Ovary (tissue), 9 donors: Measurements from ENCODE around the gene PAQR8. TPM values are rescaled to one million over a fixed set of nuclear protein-coding genes. Genes with fewer than 3 reads are reported as not detected.
A peak's percentile ranks its signal among the peaks of the same experiment; 100 is the strongest.

Experiments used
- DNase-seq, 5 donors: peaks; one replicate each; pipeline ENCODE4 v3.0.0-alpha.2; 2019 to 2020
- H3K27ac ChIP-seq, 2 donors: fragments of 200-600 bp; one replicate each; pipeline versions ENCODE4 v1.5.1 to v1.8.0; 2019 to 2022
- H3K27me3 ChIP-seq: fragments of 200-600 bp; one replicate; pipeline ENCODE4 v1.8.0; 2022
- H3K36me3 ChIP-seq: fragments of 200-600 bp; sonication (generic); one replicate; pipeline ENCODE4 v1.5.1; 2019
- H3K4me1 ChIP-seq: one replicate; pipeline ENCODE4 v1.8.1; 2013; ENCODE audit warnings: mild to moderate bottlenecking, moderate library complexity; ENCODE audit not compliant: insufficient read depth
- H3K4me3 ChIP-seq: fragments of 200-600 bp; sonication (generic); one replicate; pipeline ENCODE4 v1.5.1; 2017
- H3K9me3 ChIP-seq, 2 donors: fragments of 200-600 bp in 1 of 2; sonication (generic) in 1 of 2; one replicate each; pipeline versions ENCODE4 v1.5.1 to v1.8.1; 2013 to 2019; ENCODE audit warnings: mild to moderate bottlenecking in 1 of 2, moderate library complexity in 1 of 2
- EP300 ChIP-seq: sonication (generic); formaldehyde crosslinking; IDR thresholded peaks from one replicate; pipeline ENCODE4 v1.6.1; 2017; ENCODE audit warnings: antibody characterized with exemption
- POLR2A ChIP-seq: fragments of 450-650 bp; IDR thresholded peaks from one replicate; pipeline ENCODE4 v1.6.1; 2017; ENCODE audit warnings: antibody characterized with exemption, mild to moderate bottlenecking, moderate library complexity
- WGBS, 3 donors: extraction: QIAGEN DNeasy Blood & Tissue Kit in 1 of 3; methylation state at CpG; one replicate each; pipeline versions ENCODE4 v1.1.5 to v1.1.7; 2013 to 2017; 5-methylcytosine and 5-hydroxymethylcytosine counted together
- intact Hi-C, 4 donors: fragments of 100-400 bp; cut with DNase I; formaldehyde crosslinking; loops; one replicate each; pipeline versions ENCODE4 v1.11.0 to v1.15.1; 2022 to 2023
- polyA plus RNA-seq, 2 donors: library from polyadenylated mRNA; stranded (reverse); fragments of 200-250 nt in 1 of 2; fragments of 350-450 nt in 1 of 2; fragmentation: Illumina TruSeq in 1 of 2; extraction: RNeasy Lipid Tissue Mini Kit (QIAGEN cat#74804) in 1 of 2; gene quantifications; one replicate each; pipeline ENCODE4 v1.2.3, GENCODE V29; 2013 to 2014
- total RNA-seq, 7 donors: library from RNA; depleted of rRNA in 2 of 7; stranded (reverse); fragments of >200 nt in 2 of 7; fragmentation: NEBNext Ultra II Directional in 3 of 7; extraction: Animal tissue kit (Norgen Biotek cat#: 25700) in 3 of 7; gene quantifications; one replicate each; pipeline versions ENCODE4 v1.1.0 to v1.2.4, GENCODE V29; 2016 to 2023
- TF ChIP-seq, protein P1 (sequence below), 3 donors: fragments of 450-650 bp in 2 of 3; fragments of 200-600 bp in 1 of 3; IDR thresholded peaks; one replicate each; pipeline versions ENCODE4 v1.5.1 to v1.8.0; 2016 to 2022; ENCODE audit warnings: antibody characterized with exemption in 3 of 3, mild to moderate bottlenecking in 1 of 3
- donor health status: DM: no; HTN: no; CAD: no; lungs with moderate emphysema.
- donor health status: DM: no; HTN: no; CAD: no.
- donor health status: Bipolar disorder and iron deficiency.
- donor health status: DM: yes; HTN: yes; CAD: no.
- donor health status: DM: no; HTN: no; CAD: no.
- donor health status: DM: yes; HTN: yes; CAD: no.

PAQR8 gene
- total and polyA plus RNA-seq, 9 donors, result 13.2 to 33.6 (median 24.0) TPM

GRCh38 chr6:52395969-52396368 is 34.0 kb downstream of the PAQR8 start:
- H3K36me3 ChIP-seq, result no peaks in the 10 kb centered on the region
- H3K4me3 ChIP-seq, result no peak overlapping the region
- no peaks in the 10 kb centered on the region for H3K9me3 ChIP-seq
- WGBS, 3 donors, result 87 to 98% (median 89%) methylated on average over 2 of the region's 2 CpGs
- no peaks in the 10 kb centered on the region for H3K4me1 ChIP-seq
- no peaks in the 10 kb centered on the region for H3K27me3 ChIP-seq
- no peak overlapping the region for H3K27ac ChIP-seq
- no peak for DNase-seq
- TF ChIP-seq EP300 (no peak), POLR2A (no peak)
- TF ChIP-seq, protein P1, sequence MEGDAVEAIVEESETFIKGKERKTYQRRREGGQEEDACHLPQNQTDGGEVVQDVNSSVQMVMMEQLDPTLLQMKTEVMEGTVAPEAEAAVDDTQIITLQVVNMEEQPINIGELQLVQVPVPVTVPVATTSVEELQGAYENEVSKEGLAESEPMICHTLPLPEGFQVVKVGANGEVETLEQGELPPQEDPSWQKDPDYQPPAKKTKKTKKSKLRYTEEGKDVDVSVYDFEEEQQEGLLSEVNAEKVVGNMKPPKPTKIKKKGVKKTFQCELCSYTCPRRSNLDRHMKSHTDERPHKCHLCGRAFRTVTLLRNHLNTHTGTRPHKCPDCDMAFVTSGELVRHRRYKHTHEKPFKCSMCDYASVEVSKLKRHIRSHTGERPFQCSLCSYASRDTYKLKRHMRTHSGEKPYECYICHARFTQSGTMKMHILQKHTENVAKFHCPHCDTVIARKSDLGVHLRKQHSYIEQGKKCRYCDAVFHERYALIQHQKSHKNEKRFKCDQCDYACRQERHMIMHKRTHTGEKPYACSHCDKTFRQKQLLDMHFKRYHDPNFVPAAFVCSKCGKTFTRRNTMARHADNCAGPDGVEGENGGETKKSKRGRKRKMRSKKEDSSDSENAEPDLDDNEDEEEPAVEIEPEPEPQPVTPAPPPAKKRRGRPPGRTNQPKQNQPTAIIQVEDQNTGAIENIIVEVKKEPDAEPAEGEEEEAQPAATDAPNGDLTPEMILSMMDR (IDR thresholded peaks at IDR 0.05), result no peak
- intact Hi-C loops, result loop anchor here in 2 of 4 donors (5.0 to 10.0 kb wide), 2 partner anchors 109 to 111 kb away; partner anchors contain the start of gene MCM3 (in 1 of the 2)

- H3K4me3 ChIP-seq, result no peak overlapping the region
Measured at GRCh38 chr6:52399511-52400312, 37.8 kb downstream of the PAQR8 start.

GRCh38 chr6:52400313-52401041 is 38.5 kb downstream of the PAQR8 start:
- 37 to 67% (median 53%) methylated on average over 2 of the region's 2 CpGs for WGBS, 3 donors
- intact Hi-C loops, result loop anchor here in 1 of 4 donors (10.0 kb wide), 1 partner anchor 116 kb away; the partner anchor contains the start of gene MCM3
- no peak overlapping the region for H3K27ac ChIP-seq

More at GRCh38 chr6:52399511-52400312, 37.8 kb downstream of the PAQR8 start:
- intact Hi-C loops, result loop anchor here in 3 of 4 donors (5.0 to 10.0 kb wide), 2 partner anchors 112 to 115 kb away; partner anchors contain the start of gene MCM3 (in 2 of the 3)
- H3K9me3 ChIP-seq, result no peaks in the 10 kb centered on the region
- TF ChIP-seq, protein P1 (IDR thresholded peaks at IDR 0.05), result peak; percentile 64 to 86 (median 83)
- TF ChIP-seq EP300, result no peak
- no peak for TF ChIP-seq POLR2A
- H3K4me1 ChIP-seq, result no peaks in the 10 kb centered on the region
- 28 to 32% (median 29%) methylated on average over 3 of the region's 3 CpGs for WGBS, 3 donors
- H3K27ac ChIP-seq, result no peak overlapping the region
- no peaks in the 10 kb centered on the region for H3K27me3 ChIP-seq
- no peaks in the 10 kb centered on the region for H3K36me3 ChIP-seq
- DNase-seq, result peak in 3 of 5 donors; percentile 31 to 59 (median 47)

DNA sequence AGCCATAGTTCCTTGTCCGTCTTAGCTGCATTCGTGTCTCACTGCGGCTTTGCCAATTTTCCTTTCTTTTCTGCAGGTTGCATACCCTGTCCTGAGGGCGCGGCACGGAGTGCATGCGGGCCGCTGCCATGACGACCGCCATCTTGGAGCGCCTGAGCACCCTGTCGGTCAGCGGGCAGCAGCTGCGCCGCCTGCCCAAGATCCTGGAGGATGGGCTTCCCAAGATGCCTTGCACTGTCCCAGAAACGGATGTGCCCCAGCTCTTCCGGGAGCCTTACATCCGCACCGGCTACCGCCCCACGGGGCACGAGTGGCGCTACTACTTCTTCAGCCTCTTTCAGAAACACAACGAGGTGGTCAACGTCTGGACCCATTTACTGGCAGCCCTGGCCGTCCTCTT is 41.1 kb downstream of the PAQR8 start:
- no peak overlapping the region for H3K27ac ChIP-seq
- DNase-seq, result no peak
- intact Hi-C loops, result loop anchor here in 1 of 4 donors (10.0 kb wide), 1 partner anchor 118 kb away; the partner anchor contains the start of gene MCM3
- no peak overlapping the region for H3K4me3 ChIP-seq
- 96 to 97% (median 96%) methylated on average over 26 of the region's 26 CpGs for WGBS, 3 donors
- no peaks in the 10 kb centered on the region for H3K27me3 ChIP-seq
- H3K9me3 ChIP-seq, result no peaks in the 10 kb centered on the region
- no peaks in the 10 kb centered on the region for H3K36me3 ChIP-seq
- TF ChIP-seq, protein P1 (IDR thresholded peaks at IDR 0.05), result no peak
- TF ChIP-seq EP300 (no peak), POLR2A (no peak)
- no peaks in the 10 kb centered on the region for H3K4me1 ChIP-seq

More at GRCh38 chr6:52400313-52401041, 38.5 kb downstream of the PAQR8 start:
- no peaks in the 10 kb centered on the region for H3K36me3 ChIP-seq
- DNase-seq, result no peak
- H3K4me1 ChIP-seq, result no peaks in the 10 kb centered on the region
- no peak for TF ChIP-seq EP300
- TF ChIP-seq POLR2A, result no peak
- TF ChIP-seq, protein P1 (IDR thresholded peaks at IDR 0.05), result no peak
- H3K27me3 ChIP-seq, result no peaks in the 10 kb centered on the region
- H3K4me3 ChIP-seq, result no peak overlapping the region
- no peaks in the 10 kb centered on the region for H3K9me3 ChIP-seq
